ENCODE data around the gene IFIH1.
A peak's percentile ranks its signal among the peaks of the same experiment; 100 is the strongest.

IFIH1 gene

DNA sequence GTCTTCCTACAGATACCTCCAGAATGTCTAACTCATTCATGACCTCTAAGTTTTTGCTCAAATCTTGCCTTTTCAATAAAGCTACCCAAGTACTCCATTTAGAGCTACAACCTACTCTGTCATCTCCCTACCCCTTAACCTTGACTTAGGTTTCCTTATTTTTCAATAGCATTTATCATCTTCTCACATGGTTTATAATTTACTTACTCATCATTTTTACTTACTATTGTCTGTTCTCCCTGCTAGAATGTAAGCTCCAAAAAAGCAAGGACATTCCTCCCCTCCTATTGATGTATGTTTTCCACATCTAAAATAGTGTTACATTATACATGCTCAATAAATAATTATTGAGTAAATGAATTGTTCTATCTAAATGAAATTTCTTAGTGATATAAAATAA, 22.3 kb upstream of the IFIH1 start:
- TF ChIP-seq CTCF (IDR thresholded peaks at IDR 0.05) (no peak), ZFX (IDR thresholded peaks at IDR 0.05; ENCODE audit: borderline replicate concordance) (no peak)
- H3K27ac ChIP-seq = no peak overlapping the region

DNA sequence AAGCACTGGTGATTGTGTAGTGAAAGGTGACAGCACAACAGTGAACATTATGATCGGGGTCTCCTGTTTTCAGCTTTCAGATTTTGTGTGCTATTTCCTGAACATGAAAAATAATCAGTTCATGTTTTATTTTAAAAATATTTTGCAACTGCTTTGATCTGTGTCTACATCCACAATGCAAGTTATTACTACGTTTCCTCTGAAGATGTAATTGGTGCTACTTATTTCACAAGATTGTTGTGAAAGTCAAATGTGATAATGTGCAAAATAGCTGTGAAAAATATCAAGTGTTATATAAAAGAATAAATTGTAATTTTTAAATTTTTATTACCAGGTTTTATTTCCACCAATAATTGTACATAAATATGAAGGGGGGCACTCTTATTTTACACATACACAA, 19.4 kb upstream of the IFIH1 start:
- TF ChIP-seq CTCF (IDR thresholded peaks at IDR 0.05) = no peak
- no peak for TF ChIP-seq ZFX (IDR thresholded peaks at IDR 0.05; ENCODE audit: borderline replicate concordance)
- H3K27ac ChIP-seq = no peak overlapping the region

DNA sequence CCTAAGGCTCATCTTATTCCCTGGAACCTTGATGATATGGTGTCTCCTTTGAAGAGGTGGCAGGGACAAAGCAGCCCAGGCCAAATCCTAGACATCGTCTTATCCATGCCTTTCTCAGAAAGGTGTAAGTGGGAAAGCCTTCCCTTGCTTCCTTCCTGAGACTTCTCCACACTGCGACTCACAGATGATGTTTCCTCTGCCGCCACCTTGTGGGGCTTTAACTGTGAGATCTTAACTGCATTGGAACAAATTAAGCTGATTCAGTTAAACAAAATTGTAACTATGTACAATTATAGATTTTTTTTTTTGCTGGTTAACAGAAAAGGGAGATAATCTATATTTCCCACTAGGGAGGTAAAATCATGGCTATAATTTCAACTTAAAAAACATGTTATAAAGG, 15.5 kb upstream of the IFIH1 start:
- TF ChIP-seq CTCF (IDR thresholded peaks at IDR 0.05) (peak; percentile 50), ZFX (IDR thresholded peaks at IDR 0.05; ENCODE audit: borderline replicate concordance) (no peak)
- H3K27ac ChIP-seq = no peak overlapping the region

GRCh38 chr2:162330881-162331280, 12.4 kb upstream of the IFIH1 start:
- TF ChIP-seq ZFX (IDR thresholded peaks at IDR 0.05; ENCODE audit: borderline replicate concordance) = no peak
- TF ChIP-seq CTCF (IDR thresholded peaks at IDR 0.05) = no peak
- no peak overlapping the region for H3K27ac ChIP-seq

GRCh38 chr2:162328424-162329157, 10.1 kb upstream of the IFIH1 start:
- H3K27ac ChIP-seq = no peak overlapping the region
- no peak for TF ChIP-seq CTCF (IDR thresholded peaks at IDR 0.05)
- no peak for TF ChIP-seq ZFX (IDR thresholded peaks at IDR 0.05; ENCODE audit: borderline replicate concordance)

GRCh38 chr2:162327806-162328205, 9.3 kb upstream of the IFIH1 start:
- TF ChIP-seq ZFX (IDR thresholded peaks at IDR 0.05; ENCODE audit: borderline replicate concordance) (no peak), CTCF (IDR thresholded peaks at IDR 0.05) (no peak)
- no peak overlapping the region for H3K27ac ChIP-seq

DNA sequence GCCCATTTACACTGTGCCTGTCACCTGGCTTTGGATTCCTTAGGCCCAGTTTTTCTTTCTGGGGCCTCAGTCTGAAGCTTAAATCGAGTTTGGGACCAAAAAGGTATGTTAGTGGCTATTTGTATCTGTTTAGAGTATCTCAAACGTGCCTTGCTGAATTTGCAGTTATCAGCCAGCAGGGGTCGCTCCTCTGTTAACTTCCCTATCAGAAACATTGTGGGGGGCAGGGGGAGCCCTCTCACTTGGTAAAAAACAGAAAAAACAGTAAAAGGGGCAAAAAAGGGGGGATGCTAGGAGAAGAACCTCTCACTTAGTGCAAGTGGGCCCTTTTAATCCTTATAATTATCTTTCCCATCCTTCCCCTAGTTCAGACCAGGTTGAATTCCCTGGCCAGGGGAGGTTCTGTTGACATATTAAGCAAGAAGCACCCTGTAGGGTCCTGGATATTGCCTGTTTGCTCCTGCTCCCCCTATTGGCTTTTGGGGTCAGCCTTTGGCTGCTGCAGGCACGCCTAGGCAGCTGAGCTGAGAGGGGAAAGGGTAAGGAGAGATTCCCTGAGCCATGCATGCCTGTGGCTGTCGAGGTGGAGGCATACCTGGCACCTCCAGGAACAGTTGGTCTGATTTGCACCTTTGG, 8.8 kb upstream of the IFIH1 start:
- TF ChIP-seq CTCF (IDR thresholded peaks at IDR 0.05) (peak; percentile 36), ZFX (IDR thresholded peaks at IDR 0.05; ENCODE audit: borderline replicate concordance) (no peak)
- H3K27ac ChIP-seq = no peak overlapping the region
